GM12891 (cell line): ENCODE measurements around the gene GMPPA.

Experiments
- POLR2A ChIP-seq: IDR thresholded peaks from 2 replicates; pipeline ENCODE4 v1.6.1; 2011; ENCODE audit warnings: low read depth, low read length, control low read depth
- TAF1 ChIP-seq: IDR thresholded peaks from 2 replicates; pipeline ENCODE4 v1.6.1; 2011; ENCODE audit warnings: low read depth, low read length, control low read depth

DNA sequence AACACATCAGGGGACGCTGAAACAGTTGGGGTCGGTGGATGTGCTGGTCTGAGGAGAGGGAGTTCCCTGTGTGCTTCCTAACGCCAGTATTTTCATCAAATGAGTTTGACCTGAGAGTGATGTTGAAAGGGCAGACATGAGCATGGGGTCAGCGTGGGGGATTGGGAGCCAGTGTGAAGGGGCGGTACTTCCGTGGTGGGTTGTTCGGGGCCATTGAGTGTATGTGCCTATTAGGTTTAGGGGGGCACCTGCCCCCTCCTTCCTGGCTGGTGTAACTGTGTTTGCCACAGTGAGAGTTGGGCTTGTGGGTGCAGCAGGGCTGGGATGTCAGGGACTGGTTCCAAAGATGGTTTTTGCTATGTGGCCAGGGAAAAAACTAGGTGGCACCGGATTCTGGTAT, 39.7 kb upstream of the GMPPA start:
- TF ChIP-seq POLR2A (no peak), TAF1 (no peak)
